NCI-H345 treated with DMSO at 0.1 percent for 48 hours (cell line): Measurements from ENCODE around the gene PALM.

Experiments
- DNase-seq: peaks from one replicate; lab custom pipeline; 2025; ENCODE audit not compliant: unreplicated experiment; lab: John Stamatoyannopoulos, UW

The PALM gene

GRCh38 chr19:778910-779653 is 70.3 kb downstream of the PALM start:
- no peak for DNase-seq

- DNase-seq = no peak
Measured at GRCh38 chr19:780935-781334, 72.2 kb downstream of the PALM start.

GRCh38 chr19:781800-782184 is 73.1 kb downstream of the PALM start:
- no peak for DNase-seq

- DNase-seq = no peak
Measured at GRCh38 chr19:782185-782877, 73.6 kb downstream of the PALM start.

GRCh38 chr19:782878-783668 is 74.3 kb downstream of the PALM start:
- no peak for DNase-seq

GRCh38 chr19:784541-784940 is 75.8 kb downstream of the PALM start:
- DNase-seq = no peak

GRCh38 chr19:787536-787935 is 78.8 kb downstream of the PALM start:
- DNase-seq = no peak

- no peak for DNase-seq
Measured at GRCh38 chr19:788686-788982, 79.9 kb downstream of the PALM start.

- DNase-seq = no peak
Measured at GRCh38 chr19:788983-789700, 80.4 kb downstream of the PALM start.

- DNase-seq = no peak
Measured at GRCh38 chr19:789701-790060, 80.9 kb downstream of the PALM start.

GRCh38 chr19:791007-791566 is 82.4 kb downstream of the PALM start:
- no peak for DNase-seq

- no peak for DNase-seq
Measured at GRCh38 chr19:791567-792305, 83.0 kb downstream of the PALM start.

GRCh38 chr19:792306-792885 is 83.7 kb downstream of the PALM start:
- DNase-seq = no peak

- no peak for DNase-seq
Measured at GRCh38 chr19:793806-794205, 85.1 kb downstream of the PALM start.

- no peak for DNase-seq
Measured at GRCh38 chr19:795073-795611, 86.4 kb downstream of the PALM start.

- no peak for DNase-seq
Measured at GRCh38 chr19:795691-796581, 87.2 kb downstream of the PALM start.

- peak; percentile 99 for DNase-seq
Measured at GRCh38 chr19:796692-797527, 88.2 kb downstream of the PALM start, which contains the start of gene PTBP1. TSS of gene PTBP1 (plus strand) at chr19:797452. CDS start at chr19:797498, 46 bp downstream.
